Coronary artery (tissue), 2 donors: Measurements from ENCODE around the gene COL26A1.
A peak's percentile ranks its signal among the peaks of the same experiment; 100 is the strongest.

Experiments used
- DNase-seq: peaks from one replicate; pipeline ENCODE4 v3.0.0-alpha.2; 2017; ENCODE audit warnings: low spot score
- H3K27ac ChIP-seq, 2 donors: fragments of 200-600 bp; sonication (generic); one replicate each; pipeline ENCODE4 v1.5.1; 2016 to 2019
- H3K4me3 ChIP-seq: fragments of 200-600 bp; sonication (generic); 2 replicates; pipeline ENCODE4 v1.5.1; 2016; ENCODE audit warnings: mild to moderate bottlenecking, moderate library complexity
- TF ChIP-seq, protein P1 (sequence below): fragments of 200-600 bp; sonication (generic); IDR thresholded peaks from one replicate; pipeline ENCODE4 v1.5.1; 2019; ENCODE audit warnings: antibody characterized with exemption

The COL26A1 gene

DNA sequence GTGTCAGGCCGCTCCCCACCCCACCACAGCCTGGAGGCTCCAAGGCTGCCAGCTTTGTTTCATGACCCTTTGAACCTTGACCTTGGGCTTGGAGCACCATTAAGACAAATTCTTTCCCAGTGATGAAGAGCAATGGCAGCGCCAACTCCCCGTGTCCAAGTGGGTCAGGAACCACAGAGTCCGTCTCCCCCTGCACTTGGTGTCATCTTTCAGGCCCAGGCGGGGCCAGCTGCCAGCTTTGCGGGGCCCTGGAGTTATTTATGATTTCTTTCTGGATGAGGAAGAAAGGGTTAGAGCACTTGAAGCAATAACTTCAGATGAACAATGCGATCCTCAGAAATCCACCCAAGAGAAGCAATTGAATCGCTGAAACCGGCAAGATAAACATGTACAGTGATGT is 155.7 kb downstream of the COL26A1 start:
- no peak overlapping the region for H3K27ac ChIP-seq
- no peak overlapping the region for H3K4me3 ChIP-seq
- TF ChIP-seq, protein P1, sequence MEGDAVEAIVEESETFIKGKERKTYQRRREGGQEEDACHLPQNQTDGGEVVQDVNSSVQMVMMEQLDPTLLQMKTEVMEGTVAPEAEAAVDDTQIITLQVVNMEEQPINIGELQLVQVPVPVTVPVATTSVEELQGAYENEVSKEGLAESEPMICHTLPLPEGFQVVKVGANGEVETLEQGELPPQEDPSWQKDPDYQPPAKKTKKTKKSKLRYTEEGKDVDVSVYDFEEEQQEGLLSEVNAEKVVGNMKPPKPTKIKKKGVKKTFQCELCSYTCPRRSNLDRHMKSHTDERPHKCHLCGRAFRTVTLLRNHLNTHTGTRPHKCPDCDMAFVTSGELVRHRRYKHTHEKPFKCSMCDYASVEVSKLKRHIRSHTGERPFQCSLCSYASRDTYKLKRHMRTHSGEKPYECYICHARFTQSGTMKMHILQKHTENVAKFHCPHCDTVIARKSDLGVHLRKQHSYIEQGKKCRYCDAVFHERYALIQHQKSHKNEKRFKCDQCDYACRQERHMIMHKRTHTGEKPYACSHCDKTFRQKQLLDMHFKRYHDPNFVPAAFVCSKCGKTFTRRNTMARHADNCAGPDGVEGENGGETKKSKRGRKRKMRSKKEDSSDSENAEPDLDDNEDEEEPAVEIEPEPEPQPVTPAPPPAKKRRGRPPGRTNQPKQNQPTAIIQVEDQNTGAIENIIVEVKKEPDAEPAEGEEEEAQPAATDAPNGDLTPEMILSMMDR = no peak
- no peak for DNase-seq

DNA sequence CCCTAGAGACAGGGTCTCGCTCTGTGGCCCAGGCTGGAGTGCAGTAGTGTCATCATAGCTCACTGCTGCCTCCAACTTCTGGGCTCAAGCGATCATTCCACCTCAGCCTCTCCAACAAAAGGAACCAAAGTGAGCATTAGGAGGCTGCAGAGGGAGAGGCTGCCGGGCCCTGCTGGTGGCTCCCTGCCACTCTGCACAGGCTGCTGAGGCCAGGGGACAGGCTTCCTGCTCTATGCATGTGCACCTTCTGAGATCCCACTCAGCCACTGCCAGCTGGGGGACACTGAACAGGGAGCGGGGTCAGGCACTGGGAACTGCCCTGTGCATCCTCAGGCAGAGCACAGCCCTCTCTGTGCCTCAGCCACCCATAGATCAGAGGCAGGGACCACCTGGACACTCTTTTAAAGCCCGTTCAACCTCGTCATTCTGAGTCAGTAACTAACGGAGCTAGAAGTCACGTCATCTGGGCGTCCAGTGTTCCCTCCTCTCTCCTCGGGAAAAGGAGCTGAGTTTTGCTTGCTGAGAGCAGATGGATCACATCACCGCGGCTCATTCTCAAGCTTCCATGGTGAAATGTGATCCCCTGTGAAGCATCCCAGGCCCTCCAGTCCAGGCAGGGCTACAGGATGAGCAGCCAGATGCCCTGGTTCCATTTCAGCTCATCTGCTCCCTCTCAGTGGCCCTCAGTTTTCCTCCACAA is 156.8 kb downstream of the COL26A1 start:
- DNase-seq = no peak
- Histone ChIP-seq H3K4me3 (no peak overlapping the region), H3K27ac (no peak overlapping the region)
- TF ChIP-seq, protein P1 = no peak

DNA sequence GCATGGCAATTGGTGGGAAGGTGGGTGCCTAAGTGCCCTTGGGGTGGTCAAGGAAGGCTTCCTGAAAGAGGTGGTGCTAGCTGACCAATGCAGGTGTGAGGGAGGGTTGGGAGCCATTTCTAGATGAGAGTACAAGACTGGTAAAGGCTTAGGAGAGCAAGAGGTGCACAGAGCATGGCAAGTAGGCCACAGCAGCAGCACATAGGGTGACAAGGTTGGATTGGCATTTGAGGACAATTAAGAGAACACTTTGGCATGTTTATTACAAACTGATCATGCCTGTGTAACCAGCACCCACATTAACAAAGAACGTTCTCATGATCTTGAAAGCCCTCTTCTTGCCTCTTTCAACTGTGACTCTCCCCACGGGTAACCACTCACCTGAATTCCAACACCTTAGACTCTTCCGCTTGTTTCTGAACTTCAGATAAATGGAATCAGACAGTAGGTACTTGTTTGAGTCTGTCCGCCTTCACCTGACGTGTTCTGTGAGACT is 158.8 kb downstream of the COL26A1 start:
- DNase-seq = no peak
- TF ChIP-seq, protein P1 = no peak
- Histone ChIP-seq H3K4me3 (no peak overlapping the region), H3K27ac (no peak overlapping the region)

DNA sequence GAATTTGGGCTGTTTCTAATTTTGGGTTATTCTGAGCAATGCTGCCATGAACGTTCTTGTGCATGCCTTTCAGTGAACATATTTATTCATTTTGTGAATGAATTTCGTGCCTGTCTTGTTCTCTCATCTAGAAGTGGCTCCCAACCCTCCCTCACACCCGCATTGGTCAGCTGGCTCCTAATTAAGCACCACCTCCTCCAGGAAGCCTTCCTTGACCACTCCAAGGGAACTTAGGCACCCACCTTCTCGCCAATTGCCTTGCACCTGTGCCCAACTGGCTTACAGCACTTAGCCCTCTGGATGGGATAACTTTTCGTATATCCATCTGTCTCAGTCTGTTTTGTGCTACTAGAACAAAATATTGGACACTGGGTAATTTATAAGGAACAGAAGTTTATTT is 159.3 kb downstream of the COL26A1 start:
- DNase-seq = no peak
- no peak overlapping the region for H3K27ac ChIP-seq
- TF ChIP-seq, protein P1 = no peak
- no peak overlapping the region for H3K4me3 ChIP-seq

DNA sequence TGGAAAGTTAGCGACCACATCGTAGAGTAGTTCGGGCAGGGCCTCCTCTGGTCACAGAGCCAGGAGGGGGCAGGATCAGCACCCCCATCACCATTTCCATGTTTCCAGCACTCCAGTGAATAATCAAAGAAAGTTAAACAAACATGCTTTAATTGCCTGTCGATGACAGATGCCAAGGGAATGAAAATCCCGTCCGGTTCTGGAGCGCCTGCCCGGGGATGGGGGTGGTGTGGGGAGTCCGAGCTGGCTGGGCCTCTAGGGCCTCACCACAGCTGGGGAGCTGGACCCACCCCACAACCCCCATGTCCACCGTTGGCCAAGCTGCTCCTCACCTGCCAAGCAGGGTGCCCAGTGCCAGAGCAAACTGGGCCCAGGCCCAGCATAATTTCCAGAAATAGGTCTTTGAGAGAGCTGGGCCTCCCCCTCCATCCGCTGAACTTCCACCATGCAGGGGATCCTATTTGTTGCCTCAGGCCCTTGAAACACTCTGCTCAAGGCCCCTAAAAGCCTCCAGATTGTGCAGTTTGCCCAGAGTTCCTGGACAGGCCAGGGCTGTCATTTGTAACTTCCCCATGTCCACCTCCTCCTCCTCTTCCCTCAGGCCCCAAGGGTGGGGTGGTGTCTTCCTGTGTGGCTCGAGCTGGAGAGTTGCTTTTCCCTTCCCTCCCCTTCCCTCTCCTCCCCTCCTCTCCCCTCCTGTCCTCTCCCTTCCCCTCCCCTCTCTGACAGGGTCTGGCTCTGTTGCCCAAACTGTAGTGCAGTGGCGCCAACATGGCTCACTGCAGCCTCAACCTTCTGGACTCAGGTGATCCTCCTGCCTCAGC is 165.4 kb downstream of the COL26A1 start:
- no peak for DNase-seq
- TF ChIP-seq, protein P1 = no peak
- Histone ChIP-seq H3K27ac (peak overlapping the region; percentile 31 to 46), H3K4me3 (no peak overlapping the region)

DNA sequence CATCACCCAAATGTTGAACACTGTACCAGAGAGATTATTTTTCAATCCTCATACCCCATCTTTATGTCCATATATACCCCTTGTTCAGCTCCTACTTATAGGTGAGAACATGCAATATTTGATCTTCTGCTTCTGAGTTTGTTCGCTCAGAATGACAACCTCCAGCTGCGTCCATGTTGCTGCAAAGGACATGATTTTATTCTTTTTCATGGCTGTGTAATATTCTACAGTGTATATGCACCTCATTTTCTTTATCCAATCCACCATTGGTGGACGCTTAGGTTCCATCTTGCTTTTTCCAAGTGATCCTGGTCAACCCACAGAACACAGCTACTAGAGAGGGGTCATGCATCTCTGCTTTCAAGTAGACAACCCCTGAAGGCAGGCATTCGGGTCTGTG is 166.9 kb downstream of the COL26A1 start:
- no peak overlapping the region for H3K27ac ChIP-seq
- H3K4me3 ChIP-seq = no peak overlapping the region
- TF ChIP-seq, protein P1 = no peak
- DNase-seq = no peak
